Fibroblast of the aortic adventitia (primary cell): ENCODE data around the gene PRKG1. TPM values are rescaled to one million over a fixed set of nuclear protein-coding genes. Genes with fewer than 3 reads are reported as not detected.

Experiments used
- DNase-seq: peaks from one replicate; pipeline ENCODE4 v3.0.0-alpha.2; 2010; ENCODE audit warnings: low read depth
- H3K4me3 ChIP-seq: 2 replicates; pipeline ENCODE4 v1.5.1; 2011; ENCODE audit warnings: low read depth, mild to moderate bottlenecking, control low read depth, low read length, moderate library complexity
- total RNA-seq: library from RNA; depleted of rRNA; stranded (reverse); fragments of >200 nt; gene quantifications from 2 replicates; pipeline ENCODE4 v1.2.3, GENCODE V29; 2012; ENCODE audit warnings: low replicate concordance
- TF ChIP-seq, protein P1 (sequence below): IDR thresholded peaks from 2 replicates; pipeline ENCODE4 v1.5.1; 2011; ENCODE audit warnings: mild to moderate bottlenecking, low read length, control low read depth, inconsistent platforms; ENCODE audit not compliant: insufficient read depth

Gene PRKG1
- total RNA-seq, 1 donor = 45.6 TPM

GRCh38 chr10:51708609-51709008, 634.3 kb downstream of the PRKG1 start:
- DNase-seq = no peak
- H3K4me3 ChIP-seq = no peak overlapping the region

GRCh38 chr10:51709324-51709972, 635.2 kb downstream of the PRKG1 start:
- no peak for DNase-seq
- TF ChIP-seq, protein P1, sequence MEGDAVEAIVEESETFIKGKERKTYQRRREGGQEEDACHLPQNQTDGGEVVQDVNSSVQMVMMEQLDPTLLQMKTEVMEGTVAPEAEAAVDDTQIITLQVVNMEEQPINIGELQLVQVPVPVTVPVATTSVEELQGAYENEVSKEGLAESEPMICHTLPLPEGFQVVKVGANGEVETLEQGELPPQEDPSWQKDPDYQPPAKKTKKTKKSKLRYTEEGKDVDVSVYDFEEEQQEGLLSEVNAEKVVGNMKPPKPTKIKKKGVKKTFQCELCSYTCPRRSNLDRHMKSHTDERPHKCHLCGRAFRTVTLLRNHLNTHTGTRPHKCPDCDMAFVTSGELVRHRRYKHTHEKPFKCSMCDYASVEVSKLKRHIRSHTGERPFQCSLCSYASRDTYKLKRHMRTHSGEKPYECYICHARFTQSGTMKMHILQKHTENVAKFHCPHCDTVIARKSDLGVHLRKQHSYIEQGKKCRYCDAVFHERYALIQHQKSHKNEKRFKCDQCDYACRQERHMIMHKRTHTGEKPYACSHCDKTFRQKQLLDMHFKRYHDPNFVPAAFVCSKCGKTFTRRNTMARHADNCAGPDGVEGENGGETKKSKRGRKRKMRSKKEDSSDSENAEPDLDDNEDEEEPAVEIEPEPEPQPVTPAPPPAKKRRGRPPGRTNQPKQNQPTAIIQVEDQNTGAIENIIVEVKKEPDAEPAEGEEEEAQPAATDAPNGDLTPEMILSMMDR = no peak
- H3K4me3 ChIP-seq = no peak overlapping the region

More at GRCh38 chr10:51708609-51709008, 634.3 kb downstream of the PRKG1 start:
- TF ChIP-seq, protein P1 = no peak

DNA sequence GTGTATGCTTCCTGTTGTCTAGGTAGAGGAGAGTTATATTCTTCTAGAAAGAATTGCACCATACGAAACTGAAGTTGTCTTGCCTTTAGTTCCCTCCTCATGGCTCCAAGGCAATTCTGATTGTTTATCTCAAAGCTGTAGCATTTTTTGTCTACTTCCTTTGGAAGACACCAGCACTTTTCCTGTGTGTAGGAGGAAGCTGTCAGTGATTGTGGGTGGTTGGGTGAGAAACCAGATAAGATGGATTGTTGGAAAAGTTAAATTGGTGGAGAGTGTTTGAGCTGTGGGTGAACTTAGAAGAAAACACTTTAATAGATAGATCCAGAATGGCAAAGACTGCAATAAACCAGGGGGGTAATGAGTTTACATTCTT, 637.2 kb downstream of the PRKG1 start:
- peak; percentile 41 for DNase-seq
- H3K4me3 ChIP-seq = no peak overlapping the region
- TF ChIP-seq, protein P1 = no peak

DNA sequence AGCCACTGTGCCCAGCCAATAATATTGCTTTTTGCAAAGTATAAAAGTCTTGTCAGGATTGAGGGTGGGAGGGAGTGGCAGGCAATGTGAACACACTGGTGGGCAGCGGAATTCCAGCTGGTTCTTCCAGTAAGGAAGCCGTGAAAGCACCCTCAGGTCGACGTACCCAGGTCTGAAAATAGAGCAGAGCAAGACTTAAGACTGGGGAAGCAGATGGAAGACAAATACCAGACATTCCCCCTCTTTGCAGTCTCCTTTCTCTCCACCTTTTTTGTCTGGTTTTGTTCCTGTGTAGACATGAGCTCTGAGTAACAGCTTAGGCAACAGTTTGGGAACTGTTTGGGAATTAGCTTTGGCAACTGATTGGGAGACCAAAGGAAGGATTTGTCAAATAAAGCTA, 642.7 kb downstream of the PRKG1 start:
- H3K4me3 ChIP-seq = no peak overlapping the region
- TF ChIP-seq, protein P1 = no peak
- peak; percentile 52 for DNase-seq

DNA sequence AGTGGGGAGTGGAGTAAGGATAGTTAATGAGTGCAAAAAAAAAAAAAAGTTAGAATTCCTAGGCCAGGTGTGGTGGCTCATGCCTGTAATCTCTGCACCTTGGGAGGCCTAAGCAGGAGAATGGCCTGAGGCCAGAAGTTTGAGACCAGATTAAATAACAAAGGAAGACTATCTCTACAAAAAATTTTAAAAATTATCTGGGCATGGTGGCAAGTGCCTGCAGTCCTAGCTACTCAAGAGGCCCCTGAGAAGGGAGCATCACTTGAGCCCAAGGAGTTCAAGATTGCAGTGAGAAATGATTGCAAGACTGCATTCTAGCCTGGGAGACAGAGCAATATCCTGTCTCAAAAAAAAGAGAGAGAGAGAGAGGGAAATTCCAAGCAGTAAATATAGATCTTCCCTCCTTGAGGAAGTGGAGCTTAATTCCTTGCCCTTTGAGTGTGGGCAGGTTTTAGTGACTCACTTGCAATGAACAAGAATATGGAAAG, 644.6 kb downstream of the PRKG1 start:
- DNase-seq = peak; percentile 85
- H3K4me3 ChIP-seq = no peak overlapping the region
- TF ChIP-seq, protein P1 = no peak

GRCh38 chr10:51724038-51724437, 649.8 kb downstream of the PRKG1 start:
- TF ChIP-seq, protein P1 = no peak
- DNase-seq = no peak

More at GRCh38 chr10:51724038-51724437, 649.8 kb downstream of the PRKG1 start:
- H3K4me3 ChIP-seq = no peak overlapping the region
